Memory B cell (primary cell): Measurements from ENCODE around the gene CCDC40.
"Not testable (repeated sequence)": the region's sequence is repeated elsewhere in the genome, so short reads cannot be mapped to it uniquely, and the experiment has no call there.

Experiments used
- ATAC-seq: fragments of 150-1000 bp; cut with Tn5 transposase; 2 replicates; pipeline ENCODE4 v1.10.0; 2021; ENCODE audit warnings: low read depth, mild to moderate bottlenecking, moderate library complexity
- DNase-seq, 2 donors: peaks; one replicate each; pipeline ENCODE4 v3.0.0; 2022; ENCODE audit warnings: low spot score in 2 of 2
- H3K27ac Mint-ChIP-seq: one replicate; pipeline ENCODE4 v1.8.0; 2022; ENCODE audit warnings: mild to moderate bottlenecking, moderate library complexity, mixed read lengths
- H3K27me3 Mint-ChIP-seq: one replicate; pipeline ENCODE4 v1.8.0; 2022; ENCODE audit warnings: mixed read lengths
- H3K36me3 Mint-ChIP-seq: one replicate; pipeline ENCODE4 v1.8.0; 2022; ENCODE audit warnings: mild to moderate bottlenecking, mixed read lengths
- H3K4me1 Mint-ChIP-seq: one replicate; pipeline ENCODE4 v1.8.0; 2022; ENCODE audit warnings: mixed read lengths
- H3K4me3 Mint-ChIP-seq: one replicate; pipeline ENCODE4 v1.8.0; 2022; ENCODE audit warnings: mild to moderate bottlenecking, moderate library complexity, mixed read lengths
- H3K9me3 Mint-ChIP-seq: one replicate; pipeline ENCODE4 v1.8.0; 2022; ENCODE audit warnings: mixed read lengths

Gene CCDC40

GRCh38 chr17:79994228-79994569 is 42.2 kb upstream of the CCDC40 start:
- H3K4me1 Mint-ChIP-seq: peaks cover 28% of the 10 kb centered on the region
- not testable (repeated sequence) for H3K4me3 Mint-ChIP-seq, H3K36me3 Mint-ChIP-seq, H3K27me3 Mint-ChIP-seq, H3K27ac Mint-ChIP-seq, DNase-seq, H3K9me3 Mint-ChIP-seq, ATAC-seq

GRCh38 chr17:79994602-79995001 is 41.8 kb upstream of the CCDC40 start:
- H3K4me3 Mint-ChIP-seq: no peak overlapping the region
- H3K27me3 Mint-ChIP-seq: peaks cover 1% of the 10 kb centered on the region
- peaks cover 28% of the 10 kb centered on the region for H3K4me1 Mint-ChIP-seq
- DNase-seq: no peak
- H3K9me3 Mint-ChIP-seq: no peaks in the 10 kb centered on the region
- H3K27ac Mint-ChIP-seq: no peak overlapping the region
- H3K36me3 Mint-ChIP-seq: no peaks in the 10 kb centered on the region
- ATAC-seq: no peak

- no peak overlapping the region for H3K27ac Mint-ChIP-seq
These were observed 40.7 kb upstream of the CCDC40 start for GRCh38 chr17:79995696-79996095.

GRCh38 chr17:79996291-79996690 is 40.2 kb upstream of the CCDC40 start:
- DNase-seq: no peak
- peaks cover 1% of the 10 kb centered on the region for H3K27me3 Mint-ChIP-seq
- H3K36me3 Mint-ChIP-seq: no peaks in the 10 kb centered on the region
- H3K4me1 Mint-ChIP-seq: peaks cover 26% of the 10 kb centered on the region
- H3K4me3 Mint-ChIP-seq: no peak overlapping the region
- no peaks in the 10 kb centered on the region for H3K9me3 Mint-ChIP-seq
- ATAC-seq: no peak
- no peak overlapping the region for H3K27ac Mint-ChIP-seq

More at GRCh38 chr17:79995696-79996095, 40.7 kb upstream of the CCDC40 start:
- no peak overlapping the region for H3K4me3 Mint-ChIP-seq
- H3K36me3 Mint-ChIP-seq: no peaks in the 10 kb centered on the region
- H3K4me1 Mint-ChIP-seq: peaks cover 28% of the 10 kb centered on the region
- no peaks in the 10 kb centered on the region for H3K9me3 Mint-ChIP-seq
- DNase-seq (no peak), ATAC-seq (no peak)
- H3K27me3 Mint-ChIP-seq: peaks cover 1% of the 10 kb centered on the region

- peaks cover 23% of the 10 kb centered on the region for H3K4me1 Mint-ChIP-seq
- ATAC-seq (peak; percentile 95), DNase-seq (peak; percentile 41 to 75)
- no peaks in the 10 kb centered on the region for H3K36me3 Mint-ChIP-seq
- peaks cover 1% of the 10 kb centered on the region for H3K27me3 Mint-ChIP-seq
- no peaks in the 10 kb centered on the region for H3K9me3 Mint-ChIP-seq
- peak overlapping the region; percentile 90 for H3K27ac Mint-ChIP-seq
- H3K4me3 Mint-ChIP-seq: peak overlapping the region; percentile 64
These were observed 39.3 kb upstream of the CCDC40 start for GRCh38 chr17:79997011-79997660.

GRCh38 chr17:80000136-80000535 is 36.3 kb upstream of the CCDC40 start:
- peaks cover 9% of the 10 kb centered on the region for H3K4me1 Mint-ChIP-seq
- no peak for DNase-seq
- H3K4me3 Mint-ChIP-seq: no peak overlapping the region
- no peak overlapping the region for H3K27ac Mint-ChIP-seq
- ATAC-seq: no peak
- no peaks in the 10 kb centered on the region for H3K9me3 Mint-ChIP-seq
- H3K27me3 Mint-ChIP-seq: no peaks in the 10 kb centered on the region
- no peaks in the 10 kb centered on the region for H3K36me3 Mint-ChIP-seq

- Mint-ChIP-seq H3K27me3 (peaks cover 1% of the 10 kb centered on the region), H3K4me1 (peaks cover 13% of the 10 kb centered on the region), H3K36me3 (no peaks in the 10 kb centered on the region), H3K4me3 (no peak overlapping the region), H3K9me3 (no peaks in the 10 kb centered on the region), H3K27ac (no peak overlapping the region)
- ATAC-seq: no peak
- no peak for DNase-seq
These were observed 35.3 kb upstream of the CCDC40 start for GRCh38 chr17:80000981-80001775.

GRCh38 chr17:80002070-80002641 is 34.3 kb upstream of the CCDC40 start:
- Mint-ChIP-seq H3K36me3 (no peaks in the 10 kb centered on the region), H3K27me3 (peaks cover 1% of the 10 kb centered on the region), H3K27ac (no peak overlapping the region), H3K9me3 (no peaks in the 10 kb centered on the region), H3K4me3 (no peak overlapping the region), H3K4me1 (peaks cover 8% of the 10 kb centered on the region)
- DNase-seq: no peak
- ATAC-seq: no peak

- Mint-ChIP-seq H3K36me3 (no peaks in the 10 kb centered on the region), H3K27me3 (peaks cover 1% of the 10 kb centered on the region), H3K9me3 (no peaks in the 10 kb centered on the region), H3K4me3 (no peak overlapping the region), H3K27ac (no peak overlapping the region), H3K4me1 (peaks cover 4% of the 10 kb centered on the region)
- DNase-seq (no peak), ATAC-seq (no peak)
These were observed 33.6 kb upstream of the CCDC40 start for GRCh38 chr17:80002690-80003490.

GRCh38 chr17:80003969-80004368 is 32.5 kb upstream of the CCDC40 start:
- no peak for DNase-seq
- H3K4me3 Mint-ChIP-seq: no peak overlapping the region
- no peaks in the 10 kb centered on the region for H3K36me3 Mint-ChIP-seq
- H3K4me1 Mint-ChIP-seq: peaks cover 4% of the 10 kb centered on the region
- peaks cover 1% of the 10 kb centered on the region for H3K27me3 Mint-ChIP-seq
- no peak overlapping the region for H3K27ac Mint-ChIP-seq
- ATAC-seq: no peak
- H3K9me3 Mint-ChIP-seq: no peaks in the 10 kb centered on the region

- Mint-ChIP-seq H3K27ac (no peak overlapping the region), H3K36me3 (no peaks in the 10 kb centered on the region), H3K4me1 (peaks cover 4% of the 10 kb centered on the region), H3K27me3 (peaks cover 1% of the 10 kb centered on the region), H3K4me3 (no peak overlapping the region), H3K9me3 (no peaks in the 10 kb centered on the region)
- peak; percentile 69 to 71 for DNase-seq
- ATAC-seq: peak; percentile 63
These were observed 30.8 kb upstream of the CCDC40 start for GRCh38 chr17:80005360-80006338.

- H3K4me3 Mint-ChIP-seq: no peak overlapping the region
- no peaks in the 10 kb centered on the region for H3K36me3 Mint-ChIP-seq
- H3K9me3 Mint-ChIP-seq: no peaks in the 10 kb centered on the region
- no peak overlapping the region for H3K27ac Mint-ChIP-seq
- ATAC-seq (no peak), DNase-seq (no peak)
- peaks cover 4% of the 10 kb centered on the region for H3K4me1 Mint-ChIP-seq
- H3K27me3 Mint-ChIP-seq: peaks cover 1% of the 10 kb centered on the region
These were observed 30.1 kb upstream of the CCDC40 start for GRCh38 chr17:80006339-80006720.
